Measurements from ENCODE around the gene EMSY.
"Not testable (repeated sequence)": the region's sequence is repeated elsewhere in the genome, so short reads cannot be mapped to it uniquely, and the experiment has no call there.

EMSY gene, protein sequence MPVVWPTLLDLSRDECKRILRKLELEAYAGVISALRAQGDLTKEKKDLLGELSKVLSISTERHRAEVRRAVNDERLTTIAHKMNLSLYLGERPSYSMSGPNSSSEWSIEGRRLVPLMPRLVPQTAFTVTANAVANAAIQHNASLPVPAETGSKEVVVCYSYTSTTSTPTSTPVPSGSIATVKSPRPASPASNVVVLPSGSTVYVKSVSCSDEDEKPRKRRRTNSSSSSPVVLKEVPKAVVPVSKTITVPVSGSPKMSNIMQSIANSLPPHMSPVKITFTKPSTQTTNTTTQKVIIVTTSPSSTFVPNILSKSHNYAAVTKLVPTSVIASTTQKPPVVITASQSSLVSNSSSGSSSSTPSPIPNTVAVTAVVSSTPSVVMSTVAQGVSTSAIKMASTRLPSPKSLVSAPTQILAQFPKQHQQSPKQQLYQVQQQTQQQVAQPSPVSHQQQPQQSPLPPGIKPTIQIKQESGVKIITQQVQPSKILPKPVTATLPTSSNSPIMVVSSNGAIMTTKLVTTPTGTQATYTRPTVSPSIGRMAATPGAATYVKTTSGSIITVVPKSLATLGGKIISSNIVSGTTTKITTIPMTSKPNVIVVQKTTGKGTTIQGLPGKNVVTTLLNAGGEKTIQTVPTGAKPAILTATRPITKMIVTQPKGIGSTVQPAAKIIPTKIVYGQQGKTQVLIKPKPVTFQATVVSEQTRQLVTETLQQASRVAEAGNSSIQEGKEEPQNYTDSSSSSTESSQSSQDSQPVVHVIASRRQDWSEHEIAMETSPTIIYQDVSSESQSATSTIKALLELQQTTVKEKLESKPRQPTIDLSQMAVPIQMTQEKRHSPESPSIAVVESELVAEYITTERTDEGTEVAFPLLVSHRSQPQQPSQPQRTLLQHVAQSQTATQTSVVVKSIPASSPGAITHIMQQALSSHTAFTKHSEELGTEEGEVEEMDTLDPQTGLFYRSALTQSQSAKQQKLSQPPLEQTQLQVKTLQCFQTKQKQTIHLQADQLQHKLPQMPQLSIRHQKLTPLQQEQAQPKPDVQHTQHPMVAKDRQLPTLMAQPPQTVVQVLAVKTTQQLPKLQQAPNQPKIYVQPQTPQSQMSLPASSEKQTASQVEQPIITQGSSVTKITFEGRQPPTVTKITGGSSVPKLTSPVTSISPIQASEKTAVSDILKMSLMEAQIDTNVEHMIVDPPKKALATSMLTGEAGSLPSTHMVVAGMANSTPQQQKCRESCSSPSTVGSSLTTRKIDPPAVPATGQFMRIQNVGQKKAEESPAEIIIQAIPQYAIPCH (N-terminal part only)

DNA sequence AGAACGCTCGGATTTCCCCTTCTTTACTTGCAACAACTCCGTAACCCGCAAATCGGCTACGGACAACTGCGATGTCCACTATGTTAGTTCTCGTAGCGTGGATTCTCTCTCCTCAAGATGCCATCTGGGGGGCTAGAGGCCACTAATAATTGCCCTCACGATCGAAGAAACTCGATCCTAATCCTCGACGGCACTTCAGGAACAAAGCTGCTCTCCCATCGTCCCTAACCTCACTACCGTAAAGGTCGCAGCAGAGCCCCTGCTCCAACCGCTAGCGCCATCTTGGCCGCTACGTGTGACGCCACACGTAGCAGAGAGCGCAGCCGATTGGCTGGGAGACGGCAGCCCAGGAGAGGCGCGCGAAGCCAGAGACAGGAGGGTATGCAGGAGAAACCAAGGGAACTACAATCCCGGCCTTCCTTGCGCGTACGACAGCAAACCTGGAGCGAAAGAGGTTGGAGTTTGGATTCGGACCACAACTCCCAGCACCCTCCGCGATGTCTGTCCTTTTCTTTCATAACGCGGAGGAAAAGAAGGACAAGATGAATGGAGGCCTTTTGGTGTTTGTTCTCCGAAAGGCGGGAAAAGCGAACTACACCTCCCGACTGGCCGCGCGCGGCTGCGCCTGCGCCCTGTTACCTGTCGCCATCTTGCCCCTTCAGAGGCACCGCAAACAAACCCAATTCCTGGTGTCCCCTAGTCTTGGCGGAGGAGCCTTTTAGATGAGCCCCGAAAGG, at the start of gene EMSY:
EMSY (plus strand) TSS at position 635 of the 737 bp plus-strand sequence. CDS start 1,921 bp downstream, outside the sequence.
- DNase-seq, result peak; percentile 98

DNA sequence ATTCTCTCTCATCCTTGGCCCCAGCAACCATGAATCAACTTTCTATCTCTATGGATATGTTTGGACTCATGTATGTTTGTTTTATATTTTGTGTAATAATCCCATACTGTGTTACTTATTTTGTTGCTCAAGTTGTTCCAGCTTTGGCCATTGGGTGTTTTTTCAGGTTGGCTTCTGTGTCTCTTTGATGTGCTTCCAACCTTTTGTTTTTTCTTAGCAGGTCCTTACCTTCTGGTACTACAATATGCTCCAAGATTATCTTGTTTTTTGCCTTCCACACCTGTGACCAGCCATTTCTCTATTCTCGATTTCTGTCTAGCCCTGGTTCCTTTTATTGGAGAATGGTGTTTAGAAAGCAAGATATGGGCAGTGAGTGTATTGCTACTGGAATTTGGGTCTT, 49.5 kb upstream of the EMSY start:
- no peak for DNase-seq

DNA sequence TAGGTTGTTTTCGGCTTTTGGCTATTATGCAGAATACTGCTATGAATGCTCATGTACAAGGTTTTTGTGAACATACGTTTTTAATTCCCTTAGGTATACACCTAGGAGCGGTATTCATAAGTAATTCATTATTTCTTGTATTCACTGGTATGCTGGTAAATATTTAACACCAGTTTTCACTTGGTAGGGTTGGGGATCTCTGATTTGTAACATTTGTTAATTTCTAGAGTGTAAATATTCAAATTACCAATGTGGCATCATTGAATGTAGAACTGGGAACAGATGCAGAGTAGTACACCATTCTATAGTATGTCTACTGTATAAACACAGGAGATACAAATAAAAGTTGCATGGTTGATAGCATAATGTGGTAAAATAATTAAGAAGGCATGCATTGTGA, 47.4 kb upstream of the EMSY start:
- DNase-seq, result no peak

- no peak for DNase-seq
Measured at GRCh38 chr11:76400967-76401366, 43.9 kb upstream of the EMSY start.

GRCh38 chr11:76401484-76401883, 43.3 kb upstream of the EMSY start:
- DNase-seq, result not testable (repeated sequence)

DNA sequence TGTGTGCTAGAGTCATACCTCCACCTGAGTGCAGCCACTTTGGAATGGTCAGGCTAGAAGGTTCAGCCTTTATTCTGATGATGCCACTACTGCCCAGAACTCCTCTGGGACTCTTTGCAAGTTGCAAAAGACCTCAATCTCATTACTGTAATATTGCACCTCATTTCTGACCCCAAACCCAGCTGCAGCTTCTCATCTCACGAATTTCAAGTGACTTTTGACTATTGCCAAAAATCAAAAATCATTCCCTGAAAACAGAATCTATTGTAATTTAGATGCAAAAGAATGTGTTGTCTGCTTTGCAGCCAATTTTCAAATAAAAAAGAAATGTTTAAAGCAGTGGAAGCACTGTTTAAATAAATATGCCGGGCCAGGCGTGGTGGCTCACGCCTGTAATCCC, 38.5 kb upstream of the EMSY start:
- no peak for DNase-seq

DNA sequence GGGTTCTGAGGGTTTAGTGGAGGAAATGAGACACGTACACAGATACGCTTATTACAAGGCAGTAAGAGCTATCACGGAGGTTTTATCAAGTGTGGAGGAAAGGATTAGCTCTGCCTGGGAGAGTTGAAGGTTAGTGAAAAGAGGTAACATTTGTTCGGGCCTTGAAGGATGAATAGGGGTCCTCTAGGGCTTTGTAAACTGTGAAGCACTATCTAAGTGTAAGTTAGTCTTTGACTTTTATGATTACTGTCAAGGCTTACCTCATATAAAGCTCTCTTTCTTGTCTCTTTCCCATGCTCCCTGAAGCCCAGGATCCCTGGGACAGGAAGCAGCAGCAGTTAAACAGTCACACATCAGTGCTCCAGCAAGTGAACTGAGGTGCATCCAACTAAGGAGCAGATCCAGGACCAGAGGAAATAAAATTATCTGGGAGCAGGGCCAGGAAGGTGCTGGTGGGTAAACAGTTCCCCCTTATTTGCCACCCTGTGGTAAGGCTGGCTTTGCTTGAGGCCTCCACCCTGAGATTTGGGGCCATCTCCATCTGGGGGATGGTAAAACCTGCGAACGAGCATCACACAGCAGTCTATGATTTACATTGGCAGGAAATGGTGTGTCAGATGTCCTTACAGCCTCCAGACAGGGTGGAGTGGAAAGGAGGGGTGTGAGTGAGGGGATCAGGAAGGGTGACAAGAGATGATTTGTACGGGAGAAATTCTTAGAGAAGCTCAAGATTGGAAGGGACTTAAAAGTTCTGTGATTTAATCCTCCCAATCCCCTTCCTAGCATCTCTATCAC, 36.5 kb upstream of the EMSY start:
- DNase-seq, result peak; percentile 82

GRCh38 chr11:76410851-76411357, 33.9 kb upstream of the EMSY start:
- peak; percentile 63 for DNase-seq

- DNase-seq, result no peak
Measured at GRCh38 chr11:76415073-76415472, 29.7 kb upstream of the EMSY start.

DNA sequence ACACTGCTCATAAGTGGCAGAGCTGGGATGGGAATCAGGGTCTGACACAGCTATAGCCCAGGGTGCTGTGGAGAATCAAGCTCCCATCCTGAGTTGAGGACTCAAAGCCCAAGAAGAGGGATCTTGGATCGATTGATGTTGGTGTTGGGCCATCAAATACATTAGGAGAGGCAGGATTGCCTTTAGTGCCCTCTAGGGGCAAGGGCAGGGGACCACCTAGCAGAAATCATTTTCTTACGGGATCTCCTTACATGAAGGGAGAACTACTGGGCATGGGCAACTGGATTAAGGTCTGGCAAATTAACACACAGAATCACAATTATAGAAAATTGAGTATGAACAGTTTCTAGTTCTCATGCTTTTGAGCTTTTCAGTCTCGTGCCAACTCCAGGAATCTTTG, 24.9 kb upstream of the EMSY start:
- peak; percentile 7 for DNase-seq

GRCh38 chr11:76424379-76424778, 20.4 kb upstream of the EMSY start:
- DNase-seq, result no peak

- no peak for DNase-seq
Measured at GRCh38 chr11:76424891-76425290, 19.9 kb upstream of the EMSY start.

- DNase-seq, result no peak
Measured at GRCh38 chr11:76426660-76427059, 18.2 kb upstream of the EMSY start.

DNA sequence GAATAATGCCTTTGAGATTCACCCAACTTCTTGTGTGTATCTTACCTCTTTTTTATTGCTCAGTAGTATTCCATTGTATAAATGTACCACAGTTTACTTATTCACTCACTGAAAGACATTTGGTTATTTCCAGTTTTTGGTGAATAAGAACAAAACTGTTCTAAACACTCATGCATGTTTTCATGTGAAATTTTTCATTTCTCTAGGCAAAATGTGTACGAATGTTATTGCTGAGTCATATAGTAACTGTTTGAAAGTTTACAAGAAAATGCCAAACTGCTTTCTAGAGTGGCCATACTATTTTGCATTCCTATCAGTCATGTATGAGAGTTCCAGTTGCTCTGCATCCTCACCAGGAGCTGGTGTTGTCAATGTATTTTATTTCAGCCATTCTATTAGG, 8.8 kb upstream of the EMSY start:
- DNase-seq, result no peak

DNA sequence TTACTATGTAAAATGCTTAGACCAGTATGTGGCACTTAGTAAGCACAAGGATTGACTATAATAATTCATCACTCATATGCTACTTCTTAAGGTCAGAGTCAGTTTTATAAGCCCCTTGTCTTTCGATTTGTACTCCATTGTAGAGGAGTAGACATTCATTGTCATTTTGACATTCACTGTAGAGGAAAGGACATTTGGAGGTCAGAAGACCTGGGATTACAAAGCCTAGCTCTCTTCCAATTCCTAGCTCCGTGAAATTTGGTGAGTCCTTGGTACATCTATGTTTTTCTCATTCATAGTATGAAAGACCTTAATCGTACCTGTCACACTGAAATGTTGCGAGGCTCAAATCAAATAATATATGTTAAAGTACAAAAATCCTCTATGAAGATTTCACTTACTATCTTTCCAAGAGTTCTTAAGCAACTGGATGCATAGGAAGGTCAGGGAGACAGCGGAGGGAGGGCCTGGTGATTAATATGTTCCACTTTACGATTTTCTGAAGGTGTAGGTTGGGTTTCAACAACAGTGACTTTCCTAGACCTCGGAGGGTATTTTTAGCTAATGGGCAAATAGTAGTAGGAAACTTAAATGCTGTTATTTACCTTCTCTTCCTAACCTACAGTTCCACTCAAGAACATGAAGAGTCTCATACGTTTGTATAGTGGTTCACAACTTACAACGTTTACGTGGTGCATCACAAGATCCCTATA, 1.4 kb upstream of the EMSY start:
- peak; percentile 52 for DNase-seq

- DNase-seq, result peak; percentile 64
Measured at GRCh38 chr11:76444065-76444383, 794 bp upstream of the EMSY start.

DNA sequence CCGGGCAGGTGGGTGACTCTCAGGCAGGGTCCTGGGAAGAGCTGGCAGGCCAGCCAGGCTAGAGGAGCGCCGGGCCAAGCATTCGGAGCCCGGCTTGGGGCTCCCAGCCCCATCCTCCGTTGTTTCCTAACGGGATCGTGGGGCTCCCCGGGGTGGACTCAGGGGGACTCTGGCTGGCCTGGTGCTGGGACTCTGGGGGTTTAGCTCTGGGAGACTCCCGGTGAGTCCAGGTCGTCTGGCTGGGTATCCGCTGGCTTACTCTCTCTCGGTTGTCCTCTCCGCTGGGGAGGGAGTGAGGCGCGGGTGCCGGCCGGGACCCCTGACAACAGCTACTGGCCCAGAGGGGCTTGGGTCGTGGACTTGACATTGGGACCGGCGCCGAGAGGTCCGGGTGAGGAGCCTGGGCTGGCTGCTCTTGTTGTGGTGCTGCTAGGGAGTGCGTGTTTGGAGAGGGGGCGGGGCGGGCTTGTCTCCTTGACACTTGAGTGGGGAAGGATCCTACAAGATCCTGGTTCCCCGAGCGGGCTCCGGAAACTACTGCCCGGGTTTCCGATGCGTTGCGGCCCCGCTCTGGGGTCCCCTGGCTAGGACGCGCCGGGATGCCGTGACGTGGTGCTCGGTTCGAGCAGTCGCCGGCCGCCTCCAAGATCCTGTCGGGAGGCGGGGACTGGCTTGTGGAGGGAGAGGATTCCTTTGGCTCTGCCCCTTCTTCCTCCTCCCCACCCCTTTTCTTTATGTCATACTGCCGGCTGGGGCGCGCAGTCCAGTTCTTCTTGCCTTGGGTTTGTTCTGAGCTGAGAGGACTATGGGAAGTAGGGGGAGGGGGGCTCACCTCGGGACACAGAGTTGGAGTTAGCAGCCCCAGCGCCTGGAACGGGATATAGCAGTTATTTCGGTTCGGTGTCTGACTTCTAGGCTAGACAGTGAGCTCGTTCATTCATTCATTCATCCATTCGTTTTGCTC, 585 bp downstream of the EMSY start:
- peak; percentile 91 for DNase-seq

- DNase-seq, result no peak
Measured at GRCh38 chr11:76448506-76448905, 3.7 kb downstream of the EMSY start.

GRCh38 chr11:76453248-76453647, 8.4 kb downstream of the EMSY start:
- DNase-seq, result no peak

- DNase-seq, result no peak
Measured at GRCh38 chr11:76455331-76455730, 10.5 kb downstream of the EMSY start.

Data from NCI-H510A treated with DMSO at 0.1 percent for 48 hours (cell line).